ENCODE results near the gene CCDC43.
"Not testable (repeated sequence)": the region's sequence is repeated elsewhere in the genome, so short reads cannot be mapped to it uniquely, and the experiment has no call there.

GRCh38 chr17:44726121-44726520 lies 36.5 kb upstream of the CCDC43 start:
- TF ChIP-seq POLR2A, CTCF, POLR2AphosphoS5, EP300 (IDR thresholded peaks at IDR 0.05): not testable (repeated sequence)

Data from sigmoid colon (tissue), 4 donors.